Sigmoid colon (tissue), 4 donors: Measurements from ENCODE around the gene SLC6A18.

Experiments used
- EP300 ChIP-seq, 4 donors: sonication (generic); formaldehyde crosslinking; IDR thresholded peaks; one replicate each; pipeline ENCODE4 v1.6.1; 2017; ENCODE audit warnings: antibody characterized with exemption in 4 of 4
- POLR2A ChIP-seq, 2 donors: fragments of 450-650 bp; IDR thresholded peaks; one replicate each; pipeline ENCODE4 v1.6.1; 2016; ENCODE audit warnings: antibody characterized with exemption in 2 of 2, mild to moderate bottlenecking in 2 of 2, moderate library complexity in 2 of 2
- POLR2AphosphoS5 ChIP-seq, 4 donors: sonication (generic); formaldehyde crosslinking; IDR thresholded peaks; one replicate each; pipeline ENCODE4 v1.6.1; 2017; ENCODE audit warnings: antibody characterized with exemption in 4 of 4
- TF ChIP-seq, protein P1 (sequence below), 4 experiments: fragments of 450-650 bp in 3 of 4; fragments of 200-600 bp in 1 of 4; IDR thresholded peaks; one replicate each; pipeline ENCODE4 v1.5.1; 2016 to 2019; ENCODE audit warnings: antibody characterized with exemption in 4 of 4, mild to moderate bottlenecking in 3 of 4, moderate library complexity in 2 of 4

GRCh38 chr5:1187950-1188334 lies 37.2 kb upstream of the SLC6A18 start:
- TF ChIP-seq POLR2A (IDR thresholded peaks at IDR 0.05) (no peak), POLR2AphosphoS5 (IDR thresholded peaks at IDR 0.05) (no peak), EP300 (IDR thresholded peaks at IDR 0.05) (no peak)
- TF ChIP-seq, protein P1, sequence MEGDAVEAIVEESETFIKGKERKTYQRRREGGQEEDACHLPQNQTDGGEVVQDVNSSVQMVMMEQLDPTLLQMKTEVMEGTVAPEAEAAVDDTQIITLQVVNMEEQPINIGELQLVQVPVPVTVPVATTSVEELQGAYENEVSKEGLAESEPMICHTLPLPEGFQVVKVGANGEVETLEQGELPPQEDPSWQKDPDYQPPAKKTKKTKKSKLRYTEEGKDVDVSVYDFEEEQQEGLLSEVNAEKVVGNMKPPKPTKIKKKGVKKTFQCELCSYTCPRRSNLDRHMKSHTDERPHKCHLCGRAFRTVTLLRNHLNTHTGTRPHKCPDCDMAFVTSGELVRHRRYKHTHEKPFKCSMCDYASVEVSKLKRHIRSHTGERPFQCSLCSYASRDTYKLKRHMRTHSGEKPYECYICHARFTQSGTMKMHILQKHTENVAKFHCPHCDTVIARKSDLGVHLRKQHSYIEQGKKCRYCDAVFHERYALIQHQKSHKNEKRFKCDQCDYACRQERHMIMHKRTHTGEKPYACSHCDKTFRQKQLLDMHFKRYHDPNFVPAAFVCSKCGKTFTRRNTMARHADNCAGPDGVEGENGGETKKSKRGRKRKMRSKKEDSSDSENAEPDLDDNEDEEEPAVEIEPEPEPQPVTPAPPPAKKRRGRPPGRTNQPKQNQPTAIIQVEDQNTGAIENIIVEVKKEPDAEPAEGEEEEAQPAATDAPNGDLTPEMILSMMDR (IDR thresholded peaks at IDR 0.05), result no peak
